Stimulated activated naive CD4-positive, alpha-beta T cell treated with Interleukin-2 at 50 U/mL for 16 hours (primary cell): ENCODE data around the gene ERCC4.

Experiments
- DNase-seq: peaks from one replicate; lab custom pipeline; 2025; lab: John Stamatoyannopoulos, UW

ERCC4 gene

GRCh38 chr16:13911306-13911705 is 8.6 kb upstream of the ERCC4 start:
- DNase-seq, result no peak

DNA sequence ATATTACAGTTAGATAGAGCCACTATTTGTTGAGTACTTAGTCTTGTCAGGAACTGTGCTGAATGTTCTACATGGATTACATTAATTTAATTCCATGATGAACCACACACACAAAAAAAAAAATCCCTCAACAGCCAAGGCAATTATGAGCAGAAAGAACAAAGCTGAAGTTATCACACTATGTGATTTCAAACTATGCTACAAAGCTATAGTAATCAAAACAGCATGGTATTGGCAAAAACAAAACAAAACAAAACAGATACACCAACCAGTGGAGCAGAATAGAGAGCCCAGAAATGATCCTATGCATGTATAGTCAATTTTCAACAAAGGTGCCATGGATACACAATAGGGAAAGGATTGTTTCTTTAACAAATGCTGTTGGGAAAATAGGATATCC is 8.1 kb upstream of the ERCC4 start:
- DNase-seq, result no peak

GRCh38 chr16:13912891-13913290 is 7.1 kb upstream of the ERCC4 start:
- no peak for DNase-seq

DNA sequence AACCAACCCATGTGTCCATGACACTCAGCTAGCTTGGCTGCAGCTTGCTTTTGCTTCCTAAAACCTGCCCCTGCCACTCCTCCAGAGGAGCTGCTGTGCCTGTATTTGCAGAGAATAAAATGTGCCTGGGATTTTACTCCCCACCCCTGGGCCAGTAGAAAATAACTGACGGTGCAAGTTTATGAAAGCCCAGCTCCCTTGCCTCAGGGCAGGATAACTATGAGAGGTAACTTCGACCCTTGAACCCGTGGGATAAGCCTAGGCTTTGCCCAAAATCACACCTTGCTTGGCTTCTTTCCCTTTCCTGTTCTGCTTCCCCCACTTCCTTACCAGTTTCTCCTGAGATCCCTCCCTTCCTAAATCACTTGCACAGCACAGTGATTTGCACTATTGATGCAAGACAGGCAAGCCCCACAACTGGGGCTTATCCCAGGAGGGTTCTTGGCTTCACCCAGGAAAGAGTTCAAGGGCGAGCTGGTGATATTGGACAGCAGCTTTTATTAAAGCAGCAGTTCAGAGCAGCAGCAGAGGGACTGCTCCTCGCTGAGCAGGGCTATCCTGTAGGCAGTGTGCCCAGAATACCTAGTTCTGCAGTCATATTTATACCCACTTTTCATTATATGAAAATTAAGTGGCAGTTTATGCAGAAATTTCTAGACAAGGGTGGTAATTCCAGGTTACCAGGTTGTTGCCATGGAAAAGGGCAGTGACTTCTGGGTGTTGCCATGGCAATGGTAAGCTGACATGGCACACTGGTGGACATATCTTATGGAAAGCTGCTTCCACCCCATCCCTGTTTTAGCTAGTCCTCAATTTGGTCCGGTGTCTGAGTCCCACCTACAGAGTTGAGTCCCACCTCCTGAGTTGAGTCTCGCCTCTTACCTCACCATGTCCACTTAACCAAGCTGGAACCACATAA is 6.3 kb upstream of the ERCC4 start:
- no peak for DNase-seq

GRCh38 chr16:13915033-13915635 is 4.8 kb upstream of the ERCC4 start:
- no peak for DNase-seq

DNA sequence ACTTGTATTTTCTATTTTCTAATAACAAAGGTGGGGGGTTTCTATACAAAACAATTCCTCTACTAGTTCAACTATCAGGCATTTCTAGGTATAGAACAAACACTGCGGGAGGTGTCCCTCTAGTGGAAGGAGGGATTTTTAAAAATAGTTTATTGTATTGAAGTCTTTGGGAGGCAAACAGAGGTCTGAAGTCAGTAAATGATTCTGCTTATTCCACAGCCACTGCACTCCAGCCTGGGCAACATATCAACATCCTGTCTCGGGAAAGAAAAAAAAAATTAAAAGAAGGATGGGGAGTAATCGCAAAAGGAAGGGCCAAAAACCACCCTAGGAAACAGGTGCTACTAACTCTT is 648 bp upstream of the ERCC4 start:
- DNase-seq, result no peak

GRCh38 chr16:13920510-13920818 is 510 bp downstream of the ERCC4 start:
- no peak for DNase-seq

- DNase-seq, result no peak
Observed at GRCh38 chr16:13921328-13921727, 1.4 kb downstream of the ERCC4 start.

GRCh38 chr16:13923703-13924298 is 3.8 kb downstream of the ERCC4 start:
- DNase-seq, result no peak

GRCh38 chr16:13926464-13926863 is 6.5 kb downstream of the ERCC4 start:
- DNase-seq, result no peak

- no peak for DNase-seq
Observed at GRCh38 chr16:13926891-13927290, 6.9 kb downstream of the ERCC4 start.

GRCh38 chr16:13928646-13929045 is 8.7 kb downstream of the ERCC4 start:
- DNase-seq, result no peak

DNA sequence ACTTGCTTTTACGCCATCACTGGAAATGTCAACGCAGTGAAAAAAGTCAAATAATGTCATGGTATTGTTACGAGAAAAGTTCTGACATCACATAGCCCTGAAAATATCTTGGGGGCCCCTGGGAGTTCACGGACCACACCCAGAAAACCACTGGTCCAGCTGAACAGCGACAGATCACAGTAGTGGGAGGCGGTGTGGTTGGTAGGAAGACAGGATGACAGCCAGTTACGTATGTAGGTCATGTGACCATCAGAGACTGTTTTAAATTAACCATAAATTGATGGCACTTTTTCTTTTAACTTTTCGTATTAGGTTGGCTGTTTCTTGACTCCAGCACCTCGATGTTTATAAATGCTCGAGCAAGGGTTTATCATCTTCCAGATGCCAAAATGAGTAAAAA is 11.9 kb downstream of the ERCC4 start:
- no peak for DNase-seq

- DNase-seq, result no peak
Observed at GRCh38 chr16:13935408-13935807, 15.5 kb downstream of the ERCC4 start.

DNA sequence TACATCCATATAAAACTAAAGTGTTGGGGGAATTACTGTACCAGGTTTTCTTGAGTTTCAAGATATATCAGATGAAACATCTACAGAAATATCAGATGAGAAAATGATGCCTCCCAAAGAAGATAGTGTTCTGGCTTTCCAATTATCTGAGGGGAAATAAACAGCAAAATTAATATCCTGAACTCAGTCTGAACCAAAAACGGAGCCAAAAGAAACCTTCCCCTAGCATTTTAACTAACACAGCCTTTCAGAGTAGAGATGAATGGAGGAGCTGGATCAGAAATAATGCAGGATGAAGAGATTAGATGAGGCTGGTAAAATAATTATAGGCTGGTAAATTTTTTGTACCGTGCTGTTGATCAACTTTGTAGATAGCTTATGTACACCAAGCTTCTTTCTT is 16.2 kb downstream of the ERCC4 start:
- DNase-seq, result no peak

- DNase-seq, result no peak
Observed at GRCh38 chr16:13936596-13937081, 16.7 kb downstream of the ERCC4 start.

GRCh38 chr16:13937411-13937810 is 17.5 kb downstream of the ERCC4 start:
- no peak for DNase-seq

DNA sequence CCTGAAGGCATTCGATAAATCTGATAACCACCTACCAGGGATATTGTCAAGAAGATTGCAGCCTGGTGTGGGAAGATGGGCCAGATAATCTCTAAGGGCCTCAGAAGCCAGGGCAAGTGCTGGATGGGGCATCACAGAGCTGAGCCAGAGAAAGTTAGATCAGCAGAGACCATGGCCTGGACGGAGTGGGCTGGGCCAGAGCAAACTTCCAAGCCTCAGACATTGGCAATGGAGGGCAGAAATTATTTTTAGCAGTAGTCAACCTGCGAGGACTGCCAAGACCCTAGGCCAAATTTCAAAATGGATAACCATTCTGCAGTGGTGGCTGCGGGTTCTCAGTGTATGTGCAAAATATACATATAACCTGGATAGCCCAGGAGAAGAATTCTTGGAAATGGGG is 18.5 kb downstream of the ERCC4 start:
- DNase-seq, result no peak

GRCh38 chr16:13939821-13940220 is 19.9 kb downstream of the ERCC4 start:
- no peak for DNase-seq

- no peak for DNase-seq
Observed at GRCh38 chr16:13940397-13940933, 20.5 kb downstream of the ERCC4 start.

- DNase-seq, result no peak
Observed at GRCh38 chr16:13944816-13945215, 24.9 kb downstream of the ERCC4 start.

DNA sequence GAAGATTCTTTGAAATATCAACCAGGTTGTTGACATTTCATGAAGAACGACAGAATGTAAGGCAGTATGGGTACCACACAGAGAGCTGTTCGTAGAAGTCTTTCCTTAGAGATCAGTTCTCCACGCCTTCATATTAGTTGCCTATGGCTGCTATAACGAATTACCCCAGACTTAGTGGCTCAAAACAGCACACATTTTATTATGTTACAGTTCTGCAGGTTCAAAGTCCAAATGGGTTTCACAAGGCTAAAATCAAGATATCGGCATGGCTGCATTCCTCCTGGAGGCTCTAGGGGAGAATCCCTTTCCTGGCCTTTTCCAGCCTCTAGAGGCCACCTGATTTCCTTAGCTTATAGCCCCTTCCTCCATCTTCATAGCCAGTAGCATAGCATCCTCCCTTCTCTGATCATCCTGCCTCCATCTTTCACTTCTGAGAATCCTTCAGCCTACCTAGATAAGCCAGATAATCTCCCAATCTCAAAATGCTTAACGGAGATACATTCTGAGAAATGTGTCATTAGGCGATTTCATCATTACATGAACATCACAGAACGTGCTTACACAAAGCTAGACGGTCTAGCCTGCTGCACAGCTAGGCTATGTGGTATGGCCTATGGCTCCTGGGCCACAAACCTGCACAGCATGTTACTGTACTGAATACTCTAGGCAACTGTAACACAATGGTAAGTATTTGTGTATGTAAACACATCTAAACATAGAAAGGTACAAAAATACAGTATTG is 26.0 kb downstream of the ERCC4 start:
- DNase-seq, result no peak
